ENCODE data around the gene USP54. TPM values are rescaled to one million over a fixed set of nuclear protein-coding genes. Genes with fewer than 3 reads are reported as not detected.

Gene USP54, protein sequence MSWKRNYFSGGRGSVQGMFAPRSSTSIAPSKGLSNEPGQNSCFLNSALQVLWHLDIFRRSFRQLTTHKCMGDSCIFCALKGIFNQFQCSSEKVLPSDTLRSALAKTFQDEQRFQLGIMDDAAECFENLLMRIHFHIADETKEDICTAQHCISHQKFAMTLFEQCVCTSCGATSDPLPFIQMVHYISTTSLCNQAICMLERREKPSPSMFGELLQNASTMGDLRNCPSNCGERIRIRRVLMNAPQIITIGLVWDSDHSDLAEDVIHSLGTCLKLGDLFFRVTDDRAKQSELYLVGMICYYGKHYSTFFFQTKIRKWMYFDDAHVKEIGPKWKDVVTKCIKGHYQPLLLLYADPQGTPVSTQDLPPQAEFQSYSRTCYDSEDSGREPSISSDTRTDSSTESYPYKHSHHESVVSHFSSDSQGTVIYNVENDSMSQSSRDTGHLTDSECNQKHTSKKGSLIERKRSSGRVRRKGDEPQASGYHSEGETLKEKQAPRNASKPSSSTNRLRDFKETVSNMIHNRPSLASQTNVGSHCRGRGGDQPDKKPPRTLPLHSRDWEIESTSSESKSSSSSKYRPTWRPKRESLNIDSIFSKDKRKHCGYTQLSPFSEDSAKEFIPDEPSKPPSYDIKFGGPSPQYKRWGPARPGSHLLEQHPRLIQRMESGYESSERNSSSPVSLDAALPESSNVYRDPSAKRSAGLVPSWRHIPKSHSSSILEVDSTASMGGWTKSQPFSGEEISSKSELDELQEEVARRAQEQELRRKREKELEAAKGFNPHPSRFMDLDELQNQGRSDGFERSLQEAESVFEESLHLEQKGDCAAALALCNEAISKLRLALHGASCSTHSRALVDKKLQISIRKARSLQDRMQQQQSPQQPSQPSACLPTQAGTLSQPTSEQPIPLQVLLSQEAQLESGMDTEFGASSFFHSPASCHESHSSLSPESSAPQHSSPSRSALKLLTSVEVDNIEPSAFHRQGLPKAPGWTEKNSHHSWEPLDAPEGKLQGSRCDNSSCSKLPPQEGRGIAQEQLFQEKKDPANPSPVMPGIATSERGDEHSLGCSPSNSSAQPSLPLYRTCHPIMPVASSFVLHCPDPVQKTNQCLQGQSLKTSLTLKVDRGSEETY (N-terminal part only)
- total RNA-seq (2011; cell fraction: chromatin; rRNA removed; ENCODE audit: low replicate concordance) = 64.6 and 91.8 TPM in 2 replicates
- 38.7 and 42.4 TPM in 2 replicates for total RNA-seq (2011; cell fraction: nucleolus; rRNA removed)
- 39.0 and 42.2 TPM in 2 replicates for total RNA-seq (2011; cell fraction: nucleoplasm; rRNA removed)
- total RNA-seq (2014; rRNA removed) (13.0 and 13.2 TPM in 2 replicates), total RNA-seq (2014; rRNA removed; fragmentation: Illumina TruSeq; extraction: Trizol) (19.5 and 19.9 TPM in 2 replicates), total RNA-seq (2015; rRNA removed; fragmentation: Illumina TruSeq; extraction: Trizol) (15.6 and 16.9 TPM in 2 replicates), total RNA-seq (2021) (19.6 and 20.7 TPM in 2 replicates), polyA plus RNA-seq (2011; rRNA removed) (36.2 and 40.1 TPM in 2 replicates), polyA plus RNA-seq (2014; fragmentation: Illumina TruSeq; extraction: Trizol) (16.3 and 21.7 TPM in 2 replicates), polyA plus RNA-seq (2014; fragmentation: Nextera tagmentation; extraction: Ambion mirVana) (1 to 10 TPM; 3.8 to 7.6 TPM), polyA plus RNA-seq (2014; rRNA removed) (11.9 and 14.6 TPM in 2 replicates), polyA minus RNA-seq (2011; rRNA and poly(A)+ RNA removed) (54.8 and 66.6 TPM in 2 replicates), Bru-seq, nascent RNA (percentile 59 among the genes with signal in this experiment), BruChase-seq, experiment 1, labeled RNA remaining after a 2-hour chase (percentile 70 among the genes with signal in this experiment), BruChase-seq, experiment 2, labeled RNA remaining after a 6-hour chase (percentile 71 among the genes with signal in this experiment)
- polyA plus RNA-seq (2011; cell fraction: cytosol; rRNA removed) = 15.1 and 27.8 TPM in 2 replicates
- polyA plus RNA-seq (2011; cell fraction: nucleus; rRNA removed) = 28.9 and 31.8 TPM in 2 replicates
- 16.7 and 30.3 TPM in 2 replicates for polyA plus RNA-seq (2012)
- polyA minus RNA-seq (2011; cell fraction: cytosol; rRNA and poly(A)+ RNA removed) = 12.9 and 15.2 TPM in 2 replicates
- polyA minus RNA-seq (2011; cell fraction: nucleus; rRNA and poly(A)+ RNA removed) = 15.3 and 30.0 TPM in 2 replicates
- long read RNA-seq, experiment 1, partial matches to known transcripts = 10 of 21 reads
- long read RNA-seq, experiment 1, other reads (novel, unspliced or antisense) = 11 of 21 reads
- long read RNA-seq, experiment 2, partial matches to known transcripts = 1 of 8 reads
- long read RNA-seq, experiment 2, other reads (novel, unspliced or antisense) = 7 of 8 reads
- long read RNA-seq, experiment 3, partial matches to known transcripts = 0 of 1 reads
- long read RNA-seq, experiment 3, other reads (novel, unspliced or antisense) = 1 of 1 reads

DNA sequence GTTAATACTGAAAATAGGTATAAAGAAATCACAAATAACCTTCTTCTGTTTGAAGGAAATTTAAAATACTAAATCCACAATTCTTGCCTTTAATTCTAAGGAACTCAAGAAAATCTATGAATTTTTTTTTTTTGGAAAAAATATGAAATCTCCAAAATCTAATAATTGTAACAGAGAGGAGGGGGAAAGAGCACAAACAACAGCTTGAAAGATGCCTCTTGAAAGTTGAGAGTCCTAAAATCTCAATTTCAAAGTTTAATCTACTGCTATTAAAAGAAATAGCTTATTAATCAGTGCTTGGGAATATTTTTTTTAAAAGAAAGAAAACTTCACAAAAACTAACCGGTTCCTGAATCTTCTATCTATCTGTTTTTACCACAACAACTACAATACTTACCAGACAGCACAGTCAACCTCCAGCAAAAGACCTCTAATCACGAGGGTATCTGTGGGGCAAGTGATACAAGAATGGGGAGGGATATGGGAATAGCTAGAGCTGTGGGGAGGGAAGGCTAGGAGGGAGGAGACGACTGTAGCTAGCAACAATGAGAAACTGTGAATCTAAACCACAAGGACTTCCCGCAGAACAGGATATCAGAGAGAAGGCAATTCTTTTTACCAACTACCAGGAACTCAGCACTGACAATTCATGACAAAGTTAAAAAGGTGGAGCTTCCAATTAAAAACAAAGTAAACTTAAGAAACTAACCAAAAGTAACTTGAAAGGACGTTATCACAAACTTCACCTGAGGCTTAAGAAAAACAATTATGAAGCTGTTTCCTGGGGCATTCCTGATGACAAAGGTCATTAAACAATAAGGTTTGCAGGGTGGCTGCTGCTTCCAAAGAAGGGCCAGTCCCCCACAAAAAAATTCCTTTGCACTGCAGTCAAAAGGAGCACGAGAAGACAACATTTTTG is at the start of gene USP54:
USP54 (minus strand) TSS at position 462 of the 919 bp plus-strand sequence. CDS start 15,684 bp downstream, outside the sequence.
- CTCF ChIA-PET (ENCODE audit: low intra/inter-chr PET ratio) = no interaction called here
- WGBS (ENCODE audit: insufficient coverage, low coverage, missing lambda C conversion rate) = 0% methylated on average over 6 of the region's 6 CpGs
- DNase-seq (ENCODE audit: extremely low read depth in 1 of 4, low spot score in 3 of 4) (peak; percentile 36 to 73 (median 56)), ATAC-seq (peak; percentile 82), FAIRE-seq (peak; percentile 69)
- POLR2A ChIA-PET = interaction anchor here (0.6 to 1.9 kb wide), 9 partner anchors 8 to 623 kb away, joined by 3 to 10 read pairs (median 3); no protein-coding TSS in a partner anchor
- Histone ChIP-seq H3K9me3 (replicated peaks; ENCODE audit: control insufficient read depth, insufficient read depth, low read depth, low read length) (no peaks in the 10 kb centered on the region), H4K20me1 (replicated peaks; ENCODE audit: control insufficient read depth, insufficient read depth, low read length) (no peaks in the 10 kb centered on the region), H3K4me3 (no peak within 1 kb of the TSS), H2AFZ (ENCODE audit: low read depth, low read length) (peak within 1 kb of the TSS; percentile 69), H3K9me1 (ENCODE audit: control insufficient read depth, insufficient read depth, low read length) (no peaks in the 10 kb centered on the region), H3K9ac (ENCODE audit: insufficient read depth in 1 of 2, low read depth in 2 of 2, low read length in 2 of 2) (peak within 1 kb of the TSS in 1 of 2 experiments; percentile 35; a peak in 2 of 4 replicates), H3K79me2 (ENCODE audit: control insufficient read depth, insufficient read depth, low read length) (no peaks in the 10 kb centered on the region), H3K4me1 (replicated peaks in 1 of 2; ENCODE audit: control insufficient read depth in 2 of 2, insufficient read depth in 2 of 2, low read length in 2 of 2) (peaks cover 4 to 31% of the 10 kb centered on the region in 2 experiments), H3K27ac (ENCODE audit: extremely low read depth, low read depth, low read length) (peak within 1 kb of the TSS; percentile 49; the same call in 2 of the 3 replicates), H3K27me3 (ENCODE audit: control insufficient read depth in 2 of 2, insufficient read depth in 2 of 2, low read length in 2 of 2) (no peaks in the 10 kb centered on the region), H3K36me3 (ENCODE audit: control insufficient read depth, insufficient read depth, low read length) (no peaks in the 10 kb centered on the region), H3K4me2 (ENCODE audit: insufficient read depth, low read length) (peak within 1 kb of the TSS; percentile 51)
- no TSS peak for BruUV-seq (replicated peaks)
- intact Hi-C loops (cut with micrococcal nuclease) = loop anchor here (5.0 kb wide), 1 partner anchor 36 kb away; no protein-coding TSS in a partner anchor
- in situ Hi-C loops (cut with MboI) = no loop called here
- TF ChIP-seq NFRKB (IDR thresholded peaks at IDR 0.05; ENCODE audit: low read depth) (peak; percentile 23; the same call in 1 of the 2 replicates), CXXC5 (CRISPR knock-in tag; IDR thresholded peaks at IDR 0.05) (0 out of 2 replicates have a peak, but pooled peaks have one; percentile 6), THRAP3 (IDR thresholded peaks at IDR 0.05; ENCODE audit: borderline replicate concordance) (no peak), TOE1 (IDR thresholded peaks at IDR 0.05; ENCODE audit: borderline replicate concordance) (peak; percentile 64; the same call in 1 of the 2 replicates), TOE1 (CRISPR knock-in tag; IDR thresholded peaks at IDR 0.05; ENCODE audit: borderline replicate concordance, low read depth) (no peak), RBBP5 (IDR thresholded peaks at IDR 0.05; ENCODE audit: borderline replicate concordance, insufficient read depth, low read length, poor library complexity, severe bottlenecking) (peak; percentile 41), ZNF57 (CRISPR knock-in tag; IDR thresholded peaks at IDR 0.05) (no peak), IRF1 (CRISPR knock-in tag; IDR thresholded peaks at IDR 0.05; ENCODE audit: borderline replicate concordance) (no peak)

Measured in K562 (cell line).